SH-SY5Y (cell line): ENCODE data around the gene AFAP1L2.

Experiments used
- GATA2 ChIP-seq: IDR thresholded peaks from 2 replicates; pipeline ENCODE4 v1.6.1; 2011; ENCODE audit warnings: mild to moderate bottlenecking, low read depth, low read length
- GATA3 ChIP-seq: IDR thresholded peaks from 2 replicates; pipeline ENCODE4 v1.6.1; 2011; ENCODE audit warnings: low read depth, mild to moderate bottlenecking, low read length, moderate library complexity

- no peak for TF ChIP-seq GATA2
- TF ChIP-seq GATA3: no peak
Measured at GRCh38 chr10:114246679-114247305, 157.5 kb downstream of the AFAP1L2 start.
